Measurements from ENCODE around the gene MAFG.

Gene MAFG

GRCh38 chr17:81920612-81921536, 6.7 kb downstream of the MAFG start:
- ChIA-PET POLR2A (interaction anchor here (0.5 to 1.2 kb wide), 4 partner anchors 9 to 102 kb away, joined by 3 to 6 read pairs (median 4); partner anchors contain the start of genes CENPX, LRRC45 and PCYT2), CTCF (interaction anchor here (0.6 kb wide), 2 partner anchors 15 to 217 kb away, joined by 3 read pairs; no protein-coding TSS in a partner anchor)
- no peaks in the 10 kb centered on the region for H3K9me3 ChIP-seq (ENCODE audit: control insufficient read depth, insufficient read depth, low read depth, low read length)
- TF ChIP-seq EGR2 (tag by site-specific recombination; IDR thresholded peaks at IDR 0.05; ENCODE audit: low read depth) (peak; percentile 81), GLIS2 (tag by site-specific recombination; IDR thresholded peaks at IDR 0.05) (peak; percentile 59; the same call in 1 of the 2 replicates), BCL11B (tag by site-specific recombination; IDR thresholded peaks at IDR 0.05; ENCODE audit: low read depth) (no peak), ZNF37A (tag by site-specific recombination; IDR thresholded peaks at IDR 0.05) (no peak), ZNF549 (tag by site-specific recombination; IDR thresholded peaks at IDR 0.05) (no peak), RBAK (tag by site-specific recombination; IDR thresholded peaks at IDR 0.05) (no peak), ZNF354C (tag by site-specific recombination; IDR thresholded peaks at IDR 0.05; ENCODE audit: borderline replicate concordance, low read depth) (no peak), SP2 (tag by site-specific recombination; IDR thresholded peaks at IDR 0.05) (0 out of 2 replicates have a peak, but pooled peaks have one; percentile 8), ZNF292 (tag by site-specific recombination; IDR thresholded peaks at IDR 0.05; ENCODE audit: borderline replicate concordance, low read depth) (no peak), GLIS1 (tag by site-specific recombination; IDR thresholded peaks at IDR 0.05) (peak; percentile 58; the same call in 1 of the 2 replicates), ZFHX2 (tag by site-specific recombination; conservative IDR thresholded peaks at IDR 0.05) (peak; percentile 73), ZNF311 (tag by site-specific recombination; IDR thresholded peaks at IDR 0.05; ENCODE audit: borderline replicate concordance) (no peak), ZNF610 (tag by site-specific recombination; IDR thresholded peaks at IDR 0.05; ENCODE audit: borderline replicate concordance) (no peak), ZNF362 (tag by site-specific recombination; IDR thresholded peaks at IDR 0.05) (no peak)
- TF ChIP-seq, protein P1, sequence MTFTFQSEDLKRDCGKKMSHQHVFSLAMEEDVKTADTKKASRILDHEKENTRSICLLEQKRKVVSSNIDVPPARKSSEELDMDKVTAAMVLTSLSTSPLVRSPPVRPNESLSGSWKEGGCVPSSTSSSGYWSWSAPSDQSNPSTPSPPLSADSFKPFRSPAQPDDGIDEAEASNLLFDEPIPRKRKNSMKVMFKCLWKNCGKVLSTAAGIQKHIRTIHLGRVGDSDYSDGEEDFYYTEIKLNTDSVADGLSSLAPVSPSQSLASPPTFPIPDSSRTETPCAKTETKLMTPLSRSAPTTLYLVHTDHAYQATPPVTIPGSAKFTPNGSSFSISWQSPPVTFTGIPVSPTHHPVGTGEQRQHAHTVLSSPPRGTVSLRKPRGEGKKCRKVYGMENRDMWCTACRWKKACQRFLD (tag by site-specific recombination; IDR thresholded peaks at IDR 0.05): no peak
- no peak overlapping the region for H3K4me3 ChIP-seq (ENCODE audit: low read depth, low read length)
- peaks cover 6 to 45% of the 10 kb centered on the region in 2 experiments; a peak in 1 of 3 replicates for H3K36me3 ChIP-seq (ENCODE audit: control insufficient read depth in 2 of 2, insufficient read depth in 1 of 2, low read length in 2 of 2)
- 0 out of 2 replicates have a peak, but pooled peaks cover 2% of the 10 kb centered on the region for H3K4me1 ChIP-seq (ENCODE audit: control insufficient read depth, insufficient read depth, low read length)
- H3K27ac ChIP-seq (ENCODE audit: extremely low read depth, low read depth, low read length): 0 out of 2 replicates have a peak overlapping the region, but pooled peaks have one; percentile 1

DNA sequence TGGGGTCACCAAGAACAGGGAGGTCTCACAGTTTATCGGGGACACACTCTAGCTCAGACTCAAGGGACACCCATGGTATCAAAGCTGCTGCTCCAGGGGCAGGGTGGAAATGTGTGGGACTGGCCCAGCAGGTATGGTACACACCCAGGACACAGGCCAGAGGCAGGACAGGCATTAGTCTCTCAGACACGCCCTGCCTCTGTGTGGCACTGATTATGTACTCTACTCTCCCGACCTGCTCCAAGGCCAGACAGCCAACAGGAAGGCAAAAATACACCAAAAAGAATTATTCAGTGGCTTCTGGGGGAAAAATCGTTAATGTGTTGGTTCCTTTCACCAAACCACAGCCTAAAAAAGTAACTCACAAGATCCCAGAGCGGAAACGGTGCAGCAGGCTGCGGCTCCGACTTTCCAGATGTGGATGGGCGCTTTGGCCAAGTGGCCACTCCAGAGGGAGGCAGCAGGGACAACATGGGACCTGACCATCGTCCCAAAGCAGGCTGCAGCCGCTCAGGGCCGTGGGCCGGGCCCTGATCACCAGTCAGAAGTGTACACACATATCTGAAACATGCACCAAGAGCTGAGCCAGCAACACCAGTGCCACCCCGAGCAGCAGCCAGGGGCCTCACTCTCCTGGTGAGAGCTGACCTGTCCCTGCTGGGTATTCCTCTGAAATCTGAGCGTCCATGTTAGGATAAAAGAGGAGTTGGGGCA, 8.5 kb downstream of the MAFG start:
- H3K4me3 ChIP-seq (ENCODE audit: low read depth, low read length): no peak overlapping the region
- ChIA-PET CTCF (interaction anchor here (1.0 kb wide), 1 partner anchor 40 kb away, joined by 5 read pairs; no protein-coding TSS in a partner anchor), POLR2A (no interaction called here)
- no peak overlapping the region for H3K27ac ChIP-seq (ENCODE audit: extremely low read depth, low read depth, low read length)
- peaks cover 6 to 64% of the 10 kb centered on the region in 2 experiments; a peak in 1 of 3 replicates for H3K36me3 ChIP-seq (ENCODE audit: control insufficient read depth in 2 of 2, insufficient read depth in 1 of 2, low read length in 2 of 2)
- no peaks in the 10 kb centered on the region for H3K9me3 ChIP-seq (ENCODE audit: control insufficient read depth, insufficient read depth, low read depth, low read length)
- 0 out of 2 replicates have a peak, but pooled peaks cover 2% of the 10 kb centered on the region for H3K4me1 ChIP-seq (ENCODE audit: control insufficient read depth, insufficient read depth, low read length)
- TF ChIP-seq ZNF514 (tag by site-specific recombination; IDR thresholded peaks at IDR 0.05): no peak
- TF ChIP-seq ZNF501 (tag by site-specific recombination; IDR thresholded peaks at IDR 0.05): no peak
- TF ChIP-seq GLIS1 (tag by site-specific recombination; IDR thresholded peaks at IDR 0.05): no peak
- TF ChIP-seq ZNF747 (tag by site-specific recombination; IDR thresholded peaks at IDR 0.05): no peak
- no peak for TF ChIP-seq CTCF (tag by site-specific recombination; IDR thresholded peaks at IDR 0.05)
- TF ChIP-seq ZNF239 (tag by site-specific recombination; IDR thresholded peaks at IDR 0.05): no peak
- TF ChIP-seq ZNF16 (tag by site-specific recombination; IDR thresholded peaks at IDR 0.05; ENCODE audit: low read depth): no peak
- TF ChIP-seq, protein P2, sequence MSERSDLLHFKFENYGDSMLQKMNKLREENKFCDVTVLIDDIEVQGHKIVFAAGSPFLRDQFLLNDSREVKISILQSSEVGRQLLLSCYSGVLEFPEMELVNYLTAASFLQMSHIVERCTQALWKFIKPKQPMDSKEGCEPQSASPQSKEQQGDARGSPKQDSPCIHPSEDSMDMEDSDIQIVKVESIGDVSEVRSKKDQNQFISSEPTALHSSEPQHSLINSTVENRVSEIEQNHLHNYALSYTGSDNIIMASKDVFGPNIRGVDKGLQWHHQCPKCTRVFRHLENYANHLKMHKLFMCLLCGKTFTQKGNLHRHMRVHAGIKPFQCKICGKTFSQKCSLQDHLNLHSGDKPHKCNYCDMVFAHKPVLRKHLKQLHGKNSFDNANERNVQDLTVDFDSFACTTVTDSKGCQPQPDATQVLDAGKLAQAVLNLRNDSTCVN (tag by site-specific recombination; optimal IDR thresholded peaks at IDR 0.05): no peak
- TF ChIP-seq, protein P3, sequence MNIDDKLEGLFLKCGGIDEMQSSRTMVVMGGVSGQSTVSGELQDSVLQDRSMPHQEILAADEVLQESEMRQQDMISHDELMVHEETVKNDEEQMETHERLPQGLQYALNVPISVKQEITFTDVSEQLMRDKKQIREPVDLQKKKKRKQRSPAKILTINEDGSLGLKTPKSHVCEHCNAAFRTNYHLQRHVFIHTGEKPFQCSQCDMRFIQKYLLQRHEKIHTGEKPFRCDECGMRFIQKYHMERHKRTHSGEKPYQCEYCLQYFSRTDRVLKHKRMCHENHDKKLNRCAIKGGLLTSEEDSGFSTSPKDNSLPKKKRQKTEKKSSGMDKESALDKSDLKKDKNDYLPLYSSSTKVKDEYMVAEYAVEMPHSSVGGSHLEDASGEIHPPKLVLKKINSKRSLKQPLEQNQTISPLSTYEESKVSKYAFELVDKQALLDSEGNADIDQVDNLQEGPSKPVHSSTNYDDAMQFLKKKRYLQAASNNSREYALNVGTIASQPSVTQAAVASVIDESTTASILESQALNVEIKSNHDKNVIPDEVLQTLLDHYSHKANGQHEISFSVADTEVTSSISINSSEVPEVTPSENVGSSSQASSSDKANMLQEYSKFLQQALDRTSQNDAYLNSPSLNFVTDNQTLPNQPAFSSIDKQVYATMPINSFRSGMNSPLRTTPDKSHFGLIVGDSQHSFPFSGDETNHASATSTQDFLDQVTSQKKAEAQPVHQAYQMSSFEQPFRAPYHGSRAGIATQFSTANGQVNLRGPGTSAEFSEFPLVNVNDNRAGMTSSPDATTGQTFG (tag by site-specific recombination; IDR thresholded peaks at IDR 0.05; ENCODE audit: borderline replicate concordance): no peak
- no peak for TF ChIP-seq RBAK (tag by site-specific recombination; IDR thresholded peaks at IDR 0.05)
- TF ChIP-seq ZNF555 (tag by site-specific recombination; conservative IDR thresholded peaks at IDR 0.05): no peak
